IPS-15b (cell line): Measurements from ENCODE around the gene TM9SF4.
A peak's percentile ranks its signal among the peaks of the same experiment; 100 is the strongest.
"Not testable (repeated sequence)": the region's sequence is repeated elsewhere in the genome, so short reads cannot be mapped to it uniquely, and the experiment has no call there.

ENCODE experiments used
- H3K27me3 ChIP-seq: one replicate; pipeline ENCODE4 v1.6.1; 2013; ENCODE audit warnings: low read length; ENCODE audit not compliant: control insufficient read depth, insufficient read depth
- H3K36me3 ChIP-seq: one replicate; pipeline ENCODE4 v1.6.1; 2013; ENCODE audit warnings: low read length; ENCODE audit not compliant: control insufficient read depth, insufficient read depth
- H3K4me1 ChIP-seq: one replicate; pipeline ENCODE4 v1.6.1; 2013; ENCODE audit warnings: mild to moderate bottlenecking, low read length; ENCODE audit not compliant: control insufficient read depth, insufficient read depth
- H3K4me3 ChIP-seq: one replicate; pipeline ENCODE4 v1.5.1; 2013; ENCODE audit warnings: low read depth, low read length
- H3K9ac ChIP-seq: one replicate; pipeline ENCODE4 v1.6.1; 2013; ENCODE audit warnings: low read depth, mild to moderate bottlenecking, low read length
- H3K9me3 ChIP-seq: one replicate; pipeline ENCODE4 v1.6.1; 2013; ENCODE audit warnings: mild to moderate bottlenecking, low read length; ENCODE audit not compliant: control insufficient read depth, insufficient read depth

Gene TM9SF4

DNA sequence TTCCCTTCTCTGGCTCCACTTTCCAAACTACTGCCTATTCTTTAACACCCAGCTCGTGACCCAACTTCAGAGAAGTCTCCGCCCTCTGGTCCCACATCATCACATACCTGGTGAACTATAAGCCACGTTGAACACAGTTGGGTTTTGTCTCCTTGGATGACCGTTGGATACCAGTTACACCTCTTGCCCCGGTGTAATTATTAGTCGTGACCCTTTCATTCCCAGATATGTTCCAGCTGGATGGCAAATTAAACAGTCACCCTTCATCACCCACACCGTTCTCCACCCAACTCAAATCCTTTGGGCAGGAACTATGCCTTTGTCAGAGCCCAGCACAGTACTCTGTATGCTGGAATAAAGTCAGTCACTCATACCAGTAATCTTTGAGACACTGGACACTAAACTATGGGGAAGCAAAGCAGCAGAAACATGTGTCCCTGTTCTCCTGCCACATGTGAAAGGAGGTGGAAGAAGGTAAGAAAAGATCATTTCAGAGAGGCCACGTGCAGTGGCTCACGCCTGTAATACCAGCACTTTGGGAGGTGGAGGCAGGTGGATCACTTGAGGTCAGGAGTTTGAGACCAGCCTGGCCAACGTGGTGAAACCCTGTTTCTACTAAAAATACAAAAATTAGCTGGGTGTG lies 75.6 kb downstream of the TM9SF4 start:
- Histone ChIP-seq H3K9ac (no peak overlapping the region), H3K27me3 (no peaks in the 10 kb centered on the region), H3K9me3 (no peaks in the 10 kb centered on the region), H3K4me3 (no peak overlapping the region), H3K4me1 (peaks cover 5% of the 10 kb centered on the region), H3K36me3 (peaks cover 3% of the 10 kb centered on the region)

DNA sequence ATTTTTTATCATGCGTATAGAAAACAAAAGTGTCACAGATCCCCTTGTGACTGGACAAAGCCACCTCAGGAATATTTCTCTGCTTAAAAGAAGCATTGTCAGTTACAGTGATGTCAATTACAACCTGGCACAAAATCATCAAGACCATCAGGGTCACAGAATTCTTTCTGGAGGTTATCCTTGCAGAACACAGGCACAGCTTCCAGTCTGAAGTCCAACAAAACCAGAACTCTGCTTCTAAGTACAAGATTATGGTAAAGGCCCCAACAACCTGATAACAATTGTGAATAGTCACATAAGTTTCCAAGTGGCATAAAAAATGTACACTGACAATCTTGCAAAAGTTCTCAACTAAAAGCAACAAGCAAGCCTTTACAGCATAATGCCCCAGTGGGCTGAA lies 77.0 kb downstream of the TM9SF4 start:
- no peak overlapping the region for H3K9ac ChIP-seq
- H3K4me3 ChIP-seq: no peak overlapping the region
- peaks cover 9% of the 10 kb centered on the region for H3K4me1 ChIP-seq
- H3K9me3 ChIP-seq: no peaks in the 10 kb centered on the region
- H3K27me3 ChIP-seq: no peaks in the 10 kb centered on the region
- H3K36me3 ChIP-seq: peaks cover 3% of the 10 kb centered on the region

DNA sequence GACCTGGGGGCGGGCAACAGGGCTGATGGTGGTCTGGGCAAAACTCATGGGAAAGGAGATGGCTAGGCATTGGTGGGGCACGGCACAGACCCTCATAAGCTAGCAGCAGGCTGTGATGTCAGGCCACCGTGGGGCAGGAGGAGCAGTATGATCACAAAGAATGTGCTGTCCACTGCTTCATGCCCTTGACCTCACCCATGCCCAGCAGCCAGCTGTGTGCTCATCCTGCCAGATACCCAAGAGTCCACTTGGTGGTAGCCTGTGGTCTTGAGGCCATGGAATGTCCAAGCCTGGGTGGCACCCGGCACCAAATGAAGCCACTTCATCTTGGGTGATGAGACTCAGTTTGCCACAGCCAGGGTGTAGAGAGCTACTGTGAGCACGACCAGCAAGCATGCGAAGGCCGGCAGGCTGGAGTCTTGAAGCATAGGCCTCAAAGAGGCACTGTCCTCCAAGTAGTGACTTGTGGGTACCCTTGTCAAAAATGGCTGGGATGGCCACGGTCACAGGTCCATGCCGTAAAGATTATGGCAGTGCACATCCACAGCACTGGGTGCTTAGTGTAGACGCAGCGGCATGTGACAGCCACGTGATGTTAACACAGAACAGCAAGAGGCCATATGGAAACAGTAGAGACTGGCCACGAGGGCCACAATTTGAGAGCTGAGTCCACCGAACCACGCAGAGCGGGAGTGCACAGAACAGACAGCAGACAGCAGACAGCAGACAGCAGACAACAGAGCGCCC lies 79.0 kb downstream of the TM9SF4 start:
- peak overlapping the region; percentile 79 for H3K4me3 ChIP-seq
- H3K27me3 ChIP-seq: no peaks in the 10 kb centered on the region
- no peaks in the 10 kb centered on the region for H3K36me3 ChIP-seq
- peaks cover 9% of the 10 kb centered on the region for H3K4me1 ChIP-seq
- no peak overlapping the region for H3K9ac ChIP-seq
- H3K9me3 ChIP-seq: no peaks in the 10 kb centered on the region

DNA sequence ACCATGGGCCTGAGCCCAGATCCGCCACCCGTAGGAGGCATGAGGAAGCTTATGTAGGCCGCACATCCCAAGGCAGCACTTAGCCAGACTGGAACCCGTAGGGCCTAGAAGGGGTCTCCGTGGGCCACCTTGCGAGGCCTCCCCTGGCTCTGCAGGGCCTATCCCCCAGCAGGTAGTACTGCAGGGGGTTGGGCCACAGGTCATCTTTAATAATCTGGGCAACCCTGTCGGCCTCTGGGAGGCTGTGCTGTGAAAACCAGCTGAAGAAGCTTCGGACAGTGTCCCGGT lies 79.6 kb downstream of the TM9SF4 start:
- Histone ChIP-seq H3K4me1 (peaks cover 9% of the 10 kb centered on the region), H3K27me3 (no peaks in the 10 kb centered on the region), H3K9ac (peak overlapping the region; percentile 65), H3K4me3 (peak overlapping the region; percentile 79), H3K36me3 (no peaks in the 10 kb centered on the region), H3K9me3 (no peaks in the 10 kb centered on the region)

DNA sequence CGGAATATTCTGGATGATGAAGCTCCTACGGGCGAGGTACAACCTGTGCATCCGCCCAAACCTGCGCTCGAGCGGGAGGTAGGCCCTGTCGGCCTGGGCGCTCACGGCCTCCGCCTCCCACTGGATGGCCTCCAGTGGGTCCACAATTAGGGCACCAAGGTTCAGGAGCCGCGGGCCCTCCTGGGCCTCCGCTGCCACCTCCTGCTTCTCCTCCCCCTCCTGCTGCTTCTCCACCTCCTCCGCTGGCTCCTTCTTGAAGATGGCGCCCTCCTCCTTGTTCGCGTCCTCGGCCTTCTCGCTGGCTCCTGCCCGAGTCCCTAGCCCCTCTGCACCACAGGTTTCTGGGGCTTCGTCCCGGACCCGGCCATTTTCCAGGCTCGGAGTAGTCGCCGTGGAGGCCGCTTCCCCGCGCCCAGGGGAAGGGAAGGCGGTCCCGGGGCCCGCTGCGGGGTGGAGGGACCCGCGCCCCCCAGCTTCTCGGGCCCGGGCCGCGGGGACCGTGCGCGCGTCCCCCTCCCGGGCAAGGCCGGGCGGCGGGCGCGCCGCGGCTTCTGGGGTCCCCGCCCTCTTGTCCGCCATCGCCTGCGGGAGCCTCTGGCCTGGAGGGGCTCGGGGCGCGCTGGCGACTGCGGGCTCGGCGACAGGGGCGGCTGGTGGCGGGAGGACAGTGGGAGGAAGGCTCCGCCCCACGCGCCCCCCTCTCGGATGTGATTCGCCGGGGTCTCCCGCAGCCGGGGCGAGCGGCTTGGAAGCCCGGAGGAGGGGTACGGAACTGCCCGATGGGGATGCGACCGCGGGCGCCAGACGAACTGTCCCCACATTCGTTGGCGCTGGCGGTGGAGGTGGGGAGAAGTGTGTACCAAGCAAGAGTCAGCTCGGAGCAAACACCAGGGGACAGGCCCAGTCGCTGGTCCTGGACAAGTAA lies 80.4 kb downstream of the TM9SF4 start:
- Histone ChIP-seq H3K4me3 (peak overlapping the region; percentile 79), H3K9ac (peak overlapping the region; percentile 79), H3K4me1 (peaks cover 9% of the 10 kb centered on the region), H3K36me3 (no peaks in the 10 kb centered on the region), H3K9me3 (no peaks in the 10 kb centered on the region), H3K27me3 (no peaks in the 10 kb centered on the region)

DNA sequence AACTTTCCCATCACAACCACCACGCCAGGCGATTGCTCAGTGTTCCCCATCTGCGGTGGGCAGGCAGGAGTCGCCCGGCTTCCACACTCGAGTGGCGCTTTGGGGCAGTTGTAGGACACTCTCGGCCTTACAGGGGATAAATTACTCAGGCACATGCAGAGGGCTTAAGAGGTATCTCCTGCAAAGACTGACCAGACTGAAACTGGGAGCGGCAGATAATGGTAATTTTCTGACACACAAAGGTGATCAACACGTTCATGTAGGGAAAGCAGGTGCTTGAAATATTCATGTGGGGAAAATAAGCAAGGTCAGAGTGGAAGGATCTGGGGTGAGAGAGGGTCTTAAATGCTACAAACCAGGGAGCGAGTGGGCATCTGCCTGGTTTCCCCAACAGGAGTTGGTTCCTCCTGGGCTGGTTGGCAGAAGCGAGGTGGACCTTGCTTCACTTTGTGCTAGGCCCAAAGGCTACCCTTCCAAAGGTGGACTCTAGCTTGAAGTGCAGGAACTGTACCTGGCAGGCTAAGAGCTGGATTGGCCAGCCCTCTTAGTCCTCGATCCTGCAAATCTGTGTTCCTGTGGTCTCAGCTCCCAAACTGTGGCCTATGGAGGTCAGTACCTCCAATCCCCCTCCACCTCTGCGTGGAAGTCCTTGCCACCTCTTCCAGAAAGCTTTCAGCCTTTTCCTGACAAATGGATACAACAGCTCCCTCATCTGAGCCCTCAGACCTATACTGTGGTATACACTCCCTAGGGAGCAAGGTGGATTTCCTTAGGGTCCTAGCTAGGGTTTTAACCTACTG lies 81.3 kb downstream of the TM9SF4 start:
- Histone ChIP-seq H3K9me3 (no peaks in the 10 kb centered on the region), H3K36me3 (peaks cover 7% of the 10 kb centered on the region), H3K9ac (peak overlapping the region; percentile 79), H3K27me3 (no peaks in the 10 kb centered on the region), H3K4me1 (peaks cover 9% of the 10 kb centered on the region), H3K4me3 (peak overlapping the region; percentile 79)

DNA sequence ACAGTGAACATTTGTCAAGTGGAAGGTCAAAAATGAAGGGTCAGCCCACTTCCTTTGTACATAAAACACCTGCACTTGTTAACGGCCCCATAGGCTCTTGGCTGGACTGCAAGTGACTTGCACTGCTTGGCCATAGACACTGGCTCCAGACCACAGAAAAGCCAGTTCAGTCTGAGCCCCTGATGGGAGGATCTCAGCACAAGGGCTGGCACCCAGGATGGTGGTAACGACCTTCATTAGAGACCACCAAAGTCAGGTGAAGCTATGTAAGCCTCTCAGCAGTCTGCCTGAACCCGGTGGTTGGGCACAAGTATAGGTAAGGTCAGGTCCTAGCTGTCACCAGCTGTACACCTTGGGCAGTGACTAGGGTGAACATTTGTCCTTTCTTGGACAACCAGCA lies 81.9 kb downstream of the TM9SF4 start:
- Histone ChIP-seq H3K9me3 (no peaks in the 10 kb centered on the region), H3K4me1 (peaks cover 9% of the 10 kb centered on the region), H3K4me3 (no peak overlapping the region), H3K36me3 (peaks cover 13% of the 10 kb centered on the region), H3K27me3 (no peaks in the 10 kb centered on the region), H3K9ac (no peak overlapping the region)

DNA sequence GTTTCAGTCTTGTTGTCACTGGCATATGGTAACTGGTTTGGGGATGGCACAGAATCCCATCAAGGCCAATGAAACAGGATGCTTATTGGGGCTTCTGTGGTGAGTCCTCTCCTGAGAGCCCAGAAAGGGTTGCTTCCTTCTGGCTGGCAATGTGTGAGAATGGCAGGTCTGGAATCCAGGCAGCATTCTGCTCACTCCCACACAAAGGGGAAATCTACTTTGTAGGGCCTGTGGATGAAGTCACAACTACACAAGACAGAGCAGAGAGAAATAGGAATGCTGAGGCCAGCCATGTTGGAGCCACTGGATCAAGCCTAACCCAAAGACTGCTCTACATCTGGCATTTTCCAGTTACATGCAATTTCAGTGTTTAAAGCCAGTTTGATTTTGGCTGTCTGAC lies 82.4 kb downstream of the TM9SF4 start:
- Histone ChIP-seq H3K4me3 (no peak overlapping the region), H3K36me3 (peaks cover 17% of the 10 kb centered on the region), H3K9ac (no peak overlapping the region), H3K27me3 (no peaks in the 10 kb centered on the region), H3K9me3 (no peaks in the 10 kb centered on the region), H3K4me1 (peaks cover 9% of the 10 kb centered on the region)

DNA sequence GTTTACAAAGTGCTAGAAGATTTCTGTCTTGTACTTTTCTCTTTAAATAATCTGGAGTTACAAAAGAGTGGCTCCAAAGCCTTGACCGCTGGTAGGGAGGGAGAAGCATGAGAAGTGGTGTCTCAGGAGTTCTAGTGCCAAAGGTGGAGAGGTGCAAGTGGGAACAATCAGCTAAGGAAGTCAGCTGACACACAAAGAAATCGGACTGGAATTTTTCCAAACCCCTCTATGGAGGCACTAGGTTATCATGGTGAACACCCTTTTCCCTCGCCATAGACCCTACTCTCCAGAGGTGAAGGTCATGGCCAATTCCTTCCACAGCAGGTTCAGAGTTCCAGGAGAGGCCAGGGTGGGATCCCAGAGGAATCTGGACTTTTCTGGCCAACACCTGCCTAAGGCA lies 83.2 kb downstream of the TM9SF4 start:
- Histone ChIP-seq H3K36me3 (peaks cover 25% of the 10 kb centered on the region), H3K9ac (no peak overlapping the region), H3K9me3 (no peaks in the 10 kb centered on the region), H3K4me1 (peaks cover 9% of the 10 kb centered on the region), H3K27me3 (no peaks in the 10 kb centered on the region), H3K4me3 (no peak overlapping the region)

DNA sequence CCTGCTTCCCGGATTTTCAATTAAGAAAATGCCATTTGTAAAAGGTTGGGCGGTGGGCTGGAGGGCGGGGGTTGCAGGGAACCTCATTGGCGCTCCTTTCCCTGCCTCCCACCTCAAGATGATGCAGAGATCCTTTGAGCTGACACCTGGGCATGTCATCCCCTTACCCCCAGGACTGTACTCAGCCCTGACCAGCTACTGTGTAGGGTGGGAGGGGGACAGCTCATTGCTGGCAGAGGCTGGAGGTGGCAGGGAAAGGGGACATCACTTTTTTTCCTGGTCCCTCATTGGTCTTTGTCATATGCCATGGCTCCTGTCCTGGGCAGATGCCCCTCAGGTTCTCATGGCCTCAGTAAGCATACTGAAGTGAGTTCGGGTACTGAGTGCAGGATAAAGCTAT lies 83.8 kb downstream of the TM9SF4 start:
- peaks cover 25% of the 10 kb centered on the region for H3K36me3 ChIP-seq
- H3K4me3 ChIP-seq, H3K27me3 ChIP-seq, H3K9me3 ChIP-seq, H3K9ac ChIP-seq, H3K4me1 ChIP-seq: not testable (repeated sequence)

DNA sequence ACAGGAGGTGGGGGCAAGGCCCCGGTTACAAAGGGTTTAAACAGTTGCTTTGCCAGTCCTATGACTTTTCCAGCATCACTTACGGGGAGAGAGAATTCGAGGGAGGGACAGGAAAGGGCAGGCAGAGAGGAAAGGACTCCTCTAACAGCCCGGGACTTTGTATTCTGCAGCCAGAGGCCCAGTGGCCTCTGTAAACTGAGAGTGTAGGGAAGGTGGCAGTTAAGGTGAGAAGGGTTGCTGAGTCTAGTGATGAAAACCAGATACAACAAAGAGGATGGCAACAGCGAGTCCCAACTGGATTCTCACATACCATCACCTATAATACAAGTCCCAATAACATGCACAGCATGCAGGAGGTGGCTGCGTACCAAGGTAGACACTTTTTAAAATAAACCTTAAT lies 84.5 kb downstream of the TM9SF4 start:
- H3K9me3 ChIP-seq: no peaks in the 10 kb centered on the region
- no peak overlapping the region for H3K4me3 ChIP-seq
- peaks cover 26% of the 10 kb centered on the region for H3K36me3 ChIP-seq
- no peaks in the 10 kb centered on the region for H3K27me3 ChIP-seq
- H3K4me1 ChIP-seq: peaks cover 8% of the 10 kb centered on the region
- no peak overlapping the region for H3K9ac ChIP-seq
